Renal cortical epithelial cell (primary cell): ENCODE results near the gene ASCC1. TPM values are rescaled to one million over a fixed set of nuclear protein-coding genes. Genes with fewer than 3 reads are reported as not detected.
"Not testable (repeated sequence)": the region's sequence is repeated elsewhere in the genome, so short reads cannot be mapped to it uniquely, and the experiment has no call there.

Experiments used
- DNase-seq: peaks from one replicate; pipeline ENCODE4 v3.0.0-alpha.2; 2011; ENCODE audit warnings: low read depth
- total RNA-seq: library from RNA; depleted of rRNA; stranded (reverse); fragments of >200 nt; gene quantifications from 2 replicates; pipeline ENCODE4 v1.2.3, GENCODE V29; 2014

The ASCC1 gene
- total RNA-seq, 1 donor from 2014 or later, result 61.6 TPM

DNA sequence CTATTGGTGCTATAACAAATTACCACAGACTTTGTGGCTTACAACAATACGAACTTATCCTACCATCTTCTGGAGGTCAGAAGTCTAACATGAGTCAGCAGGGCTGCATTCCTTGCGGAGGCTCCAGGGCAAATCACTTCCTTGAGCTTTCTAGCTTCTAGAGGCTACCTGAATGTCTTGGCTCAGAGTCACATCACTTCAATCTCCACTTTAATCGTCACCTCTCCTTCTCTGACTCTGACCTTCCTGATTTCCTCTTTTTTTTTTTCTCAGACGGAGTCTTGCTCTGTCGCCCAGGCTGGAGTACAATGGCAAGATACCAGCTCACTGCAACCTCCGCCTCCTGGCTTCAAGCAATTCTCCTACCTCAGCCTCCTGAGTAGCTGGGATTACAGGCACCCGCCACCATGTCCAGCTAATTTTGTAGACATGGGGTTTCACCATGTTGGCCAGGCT is 44.9 kb downstream of the ASCC1 start:
- peak; percentile 98 for DNase-seq

DNA sequence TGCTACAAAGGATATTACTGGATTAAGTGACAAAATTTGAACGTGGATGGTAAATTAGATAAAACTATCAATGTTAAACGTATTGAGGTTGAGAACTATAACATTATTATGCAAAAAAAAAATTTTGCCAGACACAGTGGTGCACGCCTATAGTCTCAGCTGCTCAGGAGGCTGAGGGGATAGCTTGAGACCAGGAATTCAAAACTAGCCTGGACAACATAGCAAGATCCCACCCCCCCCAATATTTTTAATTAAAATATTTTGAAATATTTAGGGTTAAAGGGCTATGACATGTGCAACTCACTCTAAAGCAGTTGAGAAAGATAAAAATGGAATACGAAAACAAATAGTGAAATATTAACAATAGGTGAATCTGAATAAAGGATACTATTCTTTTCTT is 45.3 kb downstream of the ASCC1 start:
- no peak for DNase-seq

DNA sequence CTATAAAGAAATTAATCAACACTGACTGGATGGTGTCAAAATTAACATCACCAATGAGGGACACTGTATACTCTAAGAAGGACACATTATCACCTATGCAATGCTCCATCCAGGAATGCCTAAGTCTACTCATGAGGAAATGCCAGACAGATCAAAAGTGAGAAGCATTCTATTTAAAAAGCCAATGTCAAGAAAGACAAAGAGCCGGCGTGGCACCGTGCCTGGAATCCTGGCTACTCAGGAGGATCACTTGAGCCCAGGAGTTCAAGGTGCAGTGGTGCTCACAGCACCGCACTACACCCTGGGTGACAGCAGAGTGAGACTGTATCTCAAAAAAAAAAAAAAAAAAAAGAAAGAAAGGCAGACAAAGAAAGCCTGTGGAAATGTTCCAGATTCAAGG is 45.8 kb downstream of the ASCC1 start:
- DNase-seq, result peak; percentile 77

DNA sequence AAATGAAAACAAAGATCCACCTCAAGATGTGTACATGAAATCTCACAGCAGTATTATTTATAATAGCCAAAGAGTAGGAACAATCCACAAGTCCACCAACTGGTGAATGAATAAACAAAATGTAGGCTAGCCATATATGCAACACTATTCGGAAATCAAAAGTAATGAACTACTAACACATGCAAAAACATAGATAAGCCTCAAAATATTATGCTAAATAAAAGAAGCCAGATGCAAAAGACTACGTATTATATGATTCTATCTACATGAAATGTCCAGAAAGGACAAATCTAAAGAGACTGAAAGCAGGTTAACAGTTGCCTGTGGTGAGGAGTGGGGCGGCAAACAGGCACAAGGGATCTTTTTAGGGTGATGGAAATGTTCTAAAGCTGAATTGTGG is 49.0 kb downstream of the ASCC1 start:
- DNase-seq, result no peak

DNA sequence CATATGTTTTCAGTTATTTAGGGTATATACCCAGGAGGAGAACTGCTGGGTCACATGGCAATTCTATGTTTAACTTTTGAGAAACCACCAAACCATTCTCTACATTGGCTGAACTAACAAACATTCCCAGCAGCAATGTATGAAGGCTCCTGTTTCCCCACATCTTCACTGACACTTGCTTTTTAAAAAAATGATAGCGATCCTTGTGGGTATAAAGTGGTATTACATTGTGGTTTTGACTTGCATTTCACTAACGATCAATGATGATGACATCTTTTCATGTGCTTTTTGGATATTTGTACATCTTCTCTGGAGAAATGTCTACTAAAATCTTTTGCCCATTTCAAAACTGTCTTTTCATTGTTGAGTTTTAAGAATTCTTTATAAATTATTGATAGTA is 51.5 kb downstream of the ASCC1 start:
- DNase-seq, result no peak

DNA sequence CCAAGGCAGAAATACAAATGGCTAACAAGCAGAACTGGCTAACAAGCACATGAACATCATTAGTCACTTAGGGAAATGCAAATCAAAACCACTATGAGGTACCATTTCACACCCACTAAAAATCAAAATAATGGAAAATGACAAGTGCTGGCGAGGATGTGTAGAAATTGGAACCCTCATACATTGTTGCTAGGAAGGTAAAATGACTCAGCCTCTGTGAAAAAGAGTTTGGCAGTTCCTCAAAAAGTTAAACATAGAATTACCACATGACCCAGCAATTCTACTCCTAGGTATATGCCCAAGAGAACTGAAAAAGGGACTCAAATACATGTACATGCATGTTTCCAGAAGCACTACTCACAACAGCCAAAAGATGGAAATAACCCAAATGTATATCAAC is 53.1 kb downstream of the ASCC1 start:
- DNase-seq, result peak; percentile 73

DNA sequence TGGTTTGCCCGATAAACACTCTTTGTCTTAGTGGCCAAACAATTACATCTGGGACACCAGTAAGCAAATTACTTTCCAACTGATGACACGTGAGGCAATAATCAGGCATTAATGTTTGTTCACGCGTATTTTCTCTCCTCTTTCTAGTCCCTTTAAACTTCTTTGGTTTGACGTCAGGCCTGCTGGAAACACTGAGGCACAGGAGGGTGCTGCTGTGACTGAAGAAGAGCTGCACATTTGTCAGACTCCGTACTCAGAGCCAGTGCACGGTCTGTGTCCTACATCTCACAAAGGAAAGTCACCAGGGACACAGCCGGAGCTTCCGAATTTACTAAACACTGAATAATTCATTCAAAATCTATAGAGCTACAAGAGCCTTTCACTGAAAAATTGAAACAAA is 57.9 kb downstream of the ASCC1 start:
- DNase-seq, result no peak

DNA sequence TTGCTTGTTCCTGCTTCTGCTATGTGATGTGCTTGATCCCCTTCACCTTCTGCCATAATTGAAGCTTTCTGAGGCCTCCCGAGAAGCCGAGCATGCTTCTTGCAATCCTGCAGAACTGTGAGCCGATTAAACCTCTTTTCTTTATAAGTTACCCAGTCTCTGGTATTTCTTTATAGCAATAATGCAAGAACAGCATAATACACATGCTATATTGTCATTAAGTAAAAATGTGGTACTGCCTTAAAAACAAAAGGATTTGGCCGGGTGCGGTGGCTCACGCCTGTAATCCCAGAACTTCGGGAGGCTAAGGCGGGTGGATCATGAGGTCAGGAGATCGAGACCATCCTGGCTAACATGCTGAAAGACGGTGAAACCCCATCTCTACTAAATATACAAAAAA is 59.9 kb downstream of the ASCC1 start:
- DNase-seq, result no peak

DNA sequence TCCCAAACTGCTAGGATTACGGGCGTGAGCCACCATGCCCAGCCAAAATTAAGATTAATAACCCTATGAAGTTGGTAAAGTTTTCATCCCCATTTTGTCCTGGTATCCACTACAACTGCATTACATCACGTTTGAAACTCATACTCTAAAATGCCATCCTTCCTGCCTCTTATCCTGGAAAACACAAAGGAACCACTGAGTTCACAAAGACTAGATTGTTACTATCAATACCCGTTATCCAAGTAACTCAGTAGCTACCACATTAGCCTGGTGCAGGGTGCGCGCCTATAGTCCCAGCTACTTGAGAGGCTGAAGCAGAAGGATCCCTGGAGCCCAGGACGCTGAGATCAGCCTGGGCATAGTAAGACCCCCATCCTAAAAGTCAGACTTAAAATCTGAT is 63.8 kb downstream of the ASCC1 start:
- no peak for DNase-seq

DNA sequence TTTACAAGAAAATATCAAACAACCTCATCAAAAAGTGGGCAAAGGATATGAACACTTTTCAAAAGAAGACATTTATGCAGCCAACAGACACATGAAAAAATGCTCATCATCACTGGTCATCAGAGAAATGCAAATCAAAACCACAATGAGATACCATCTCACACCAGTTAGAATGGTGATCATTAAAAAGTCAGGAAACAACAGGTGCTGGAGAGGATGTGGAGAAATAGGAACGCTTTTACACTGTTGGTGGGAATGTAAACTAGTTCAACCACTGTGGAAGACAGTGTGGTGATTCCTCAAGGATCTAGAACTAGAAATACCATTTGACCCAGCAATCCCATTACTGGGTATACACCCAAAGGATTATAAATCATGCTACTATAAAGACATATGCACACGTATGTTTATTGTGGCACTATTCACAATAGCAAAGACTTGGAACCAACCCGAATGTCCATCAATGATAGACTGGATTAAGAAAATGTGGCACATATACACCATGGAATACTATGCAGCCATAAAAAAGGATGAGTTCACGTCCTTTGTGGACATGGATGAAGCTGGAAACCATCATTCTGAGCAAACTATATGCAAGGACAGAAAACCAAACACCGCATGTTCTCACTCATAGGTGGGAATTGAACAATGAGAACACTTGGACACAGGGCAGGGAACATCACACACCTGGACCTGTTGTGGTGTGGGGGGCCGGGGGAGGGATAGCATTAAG is 65.2 kb downstream of the ASCC1 start:
- DNase-seq, result not testable (repeated sequence)

DNA sequence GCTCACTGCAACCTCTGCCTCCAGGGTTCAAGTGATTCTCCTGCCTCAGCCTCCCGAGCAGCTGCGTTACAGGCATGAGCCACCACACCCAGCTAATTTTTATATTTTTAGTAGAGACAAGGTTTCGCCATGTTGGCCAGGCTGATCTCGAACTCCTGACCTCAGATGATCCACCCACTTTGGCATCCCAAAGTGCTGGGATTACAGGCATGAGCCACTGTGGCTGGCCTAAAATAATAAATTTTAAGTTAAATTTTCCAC is 68.8 kb downstream of the ASCC1 start:
- not testable (repeated sequence) for DNase-seq

DNA sequence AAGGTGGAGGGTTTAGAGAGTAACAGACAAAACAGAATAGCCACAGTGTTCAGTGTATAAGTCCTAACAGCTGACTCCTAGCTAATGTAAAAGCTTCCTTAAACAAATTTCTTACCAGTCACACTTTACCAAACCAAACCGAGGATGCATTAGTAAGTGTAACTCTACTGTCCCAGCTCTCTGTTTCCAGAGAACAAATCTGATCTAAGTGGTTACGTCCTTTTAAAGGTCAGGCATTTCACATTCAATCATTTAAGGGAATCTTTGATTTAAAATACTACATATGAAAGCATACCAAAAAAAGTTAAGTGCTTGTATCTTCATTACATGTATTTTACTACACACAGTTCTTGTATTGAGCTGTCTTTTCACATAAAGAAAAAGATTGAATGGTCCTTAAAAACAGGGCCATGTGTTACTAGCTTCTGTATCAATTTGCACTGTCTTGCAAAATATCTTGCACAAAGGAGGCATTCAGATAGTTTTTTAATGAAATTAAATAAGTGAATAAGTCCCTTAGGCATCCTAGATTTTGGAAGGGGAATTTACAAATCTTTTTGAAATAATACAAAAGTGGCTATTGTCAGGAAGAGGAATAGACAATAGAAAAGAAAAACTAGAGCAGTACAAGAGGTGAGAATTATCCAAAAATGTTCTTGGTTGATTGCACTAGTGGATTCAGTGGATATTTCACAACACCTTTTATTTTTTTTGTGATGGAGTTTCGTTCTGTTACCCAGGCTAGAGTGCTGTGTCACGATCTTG is 69.3 kb downstream of the ASCC1 start:
- DNase-seq, result no peak

DNA sequence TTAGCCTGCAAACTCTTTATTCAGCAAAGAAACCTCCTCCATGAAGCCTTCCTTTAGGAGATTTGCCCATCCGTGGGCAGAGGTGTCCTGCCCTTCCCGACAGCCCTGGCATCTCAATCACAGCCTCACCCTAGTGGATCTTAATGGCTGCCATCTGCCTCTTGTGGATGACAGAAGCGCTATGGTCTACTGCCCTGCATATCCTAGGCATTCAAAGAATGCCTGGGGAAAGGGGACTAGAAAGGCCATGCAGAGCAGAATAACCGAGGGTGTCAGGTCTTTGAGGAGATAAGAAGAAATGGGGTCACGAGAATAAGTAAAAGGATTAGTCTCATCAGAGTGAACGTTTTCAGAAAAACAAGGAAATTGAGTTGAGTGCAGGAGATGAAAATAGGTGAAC is 70.0 kb downstream of the ASCC1 start:
- DNase-seq, result peak; percentile 66

DNA sequence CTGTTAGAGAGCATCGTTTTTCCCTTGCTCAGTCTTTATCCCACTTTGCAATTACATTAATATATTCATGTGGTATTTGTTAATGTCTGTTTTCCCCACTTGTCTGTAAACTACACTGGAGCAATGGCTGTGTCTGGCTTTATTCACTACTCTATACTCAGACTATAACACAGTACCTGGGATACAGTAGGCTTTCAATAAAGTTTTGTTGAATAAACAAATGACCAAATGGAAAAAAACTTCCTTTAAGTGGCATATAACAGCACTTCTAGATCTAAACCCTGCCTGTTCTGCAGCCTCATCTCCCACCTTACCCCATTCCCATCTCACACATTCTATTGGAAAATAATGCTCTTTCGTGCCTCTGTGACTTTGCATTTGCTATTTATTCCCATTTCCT is 70.4 kb downstream of the ASCC1 start:
- no peak for DNase-seq

DNA sequence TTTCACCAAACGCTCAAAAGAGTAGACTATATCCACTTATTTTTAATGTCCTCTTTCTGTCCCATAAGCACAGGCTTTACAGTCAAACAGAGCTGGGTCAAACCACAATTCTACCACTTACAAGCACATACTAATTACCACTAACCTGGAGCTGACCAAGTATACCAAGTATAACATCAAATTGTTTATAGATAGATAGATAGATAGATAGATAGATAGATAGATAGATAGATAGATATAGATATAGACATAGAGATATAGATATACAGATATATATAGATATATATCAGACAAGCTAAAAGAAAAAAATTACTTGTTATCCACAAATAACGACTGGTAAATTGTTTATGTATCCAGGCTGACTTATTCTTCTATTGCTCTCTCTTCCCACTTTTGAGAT is 75.2 kb downstream of the ASCC1 start:
- DNase-seq, result no peak

DNA sequence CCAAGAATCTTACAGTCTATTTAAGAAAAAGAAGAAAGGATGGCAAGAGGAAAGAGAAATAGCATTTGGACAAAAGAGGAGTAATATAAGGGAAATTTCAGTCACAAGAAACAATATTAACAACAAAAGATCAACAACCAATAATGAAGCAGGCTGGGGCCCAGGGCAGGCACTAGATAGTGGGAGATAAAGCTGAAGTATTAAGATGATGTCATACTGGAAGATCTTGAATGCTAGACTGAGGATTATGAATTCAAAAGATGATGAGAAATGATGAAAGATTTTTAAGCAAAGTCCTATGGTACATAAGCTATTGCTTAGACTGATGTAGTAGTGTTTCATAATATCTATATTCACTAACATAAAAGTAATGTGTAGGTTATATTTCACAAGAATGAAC is 75.9 kb downstream of the ASCC1 start:
- DNase-seq, result no peak

DNA sequence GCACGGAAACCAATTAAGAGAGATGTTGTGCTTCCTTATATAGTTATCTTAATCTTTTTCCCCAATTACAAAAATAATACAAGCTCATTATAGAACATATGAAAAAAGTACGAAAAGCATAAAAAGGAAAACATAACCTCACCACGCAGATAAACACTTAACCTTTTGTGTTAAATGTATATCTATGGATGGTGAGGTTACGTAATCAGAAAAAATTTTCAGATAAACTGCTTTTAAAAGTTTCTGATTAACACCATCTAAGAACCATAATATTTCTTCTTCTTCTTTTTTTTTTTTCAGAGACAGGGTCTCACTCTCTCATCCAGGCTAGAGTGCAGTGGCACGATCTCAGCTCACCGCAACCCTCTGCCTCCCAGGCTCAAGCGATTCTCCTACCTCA is 78.5 kb downstream of the ASCC1 start:
- no peak for DNase-seq

DNA sequence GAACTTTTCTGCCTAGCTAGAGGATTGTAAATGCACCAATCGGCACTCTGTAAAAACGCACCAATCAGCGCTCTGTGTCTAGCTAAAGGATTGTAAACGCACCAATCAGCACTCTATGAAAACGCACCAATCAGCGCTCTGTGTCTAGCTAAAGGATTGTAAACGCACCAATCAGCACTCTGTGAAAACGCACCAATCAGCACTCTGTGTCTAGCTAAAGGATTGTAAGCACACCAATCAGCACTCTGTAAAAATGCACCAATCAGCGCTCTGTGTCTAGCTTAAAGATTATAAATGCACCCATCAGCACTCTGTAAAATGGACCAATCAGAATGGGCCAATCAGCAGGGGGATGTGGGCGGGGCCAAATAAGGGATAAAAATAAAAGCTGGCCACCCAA is 79.9 kb downstream of the ASCC1 start:
- DNase-seq, result not testable (repeated sequence)

DNA sequence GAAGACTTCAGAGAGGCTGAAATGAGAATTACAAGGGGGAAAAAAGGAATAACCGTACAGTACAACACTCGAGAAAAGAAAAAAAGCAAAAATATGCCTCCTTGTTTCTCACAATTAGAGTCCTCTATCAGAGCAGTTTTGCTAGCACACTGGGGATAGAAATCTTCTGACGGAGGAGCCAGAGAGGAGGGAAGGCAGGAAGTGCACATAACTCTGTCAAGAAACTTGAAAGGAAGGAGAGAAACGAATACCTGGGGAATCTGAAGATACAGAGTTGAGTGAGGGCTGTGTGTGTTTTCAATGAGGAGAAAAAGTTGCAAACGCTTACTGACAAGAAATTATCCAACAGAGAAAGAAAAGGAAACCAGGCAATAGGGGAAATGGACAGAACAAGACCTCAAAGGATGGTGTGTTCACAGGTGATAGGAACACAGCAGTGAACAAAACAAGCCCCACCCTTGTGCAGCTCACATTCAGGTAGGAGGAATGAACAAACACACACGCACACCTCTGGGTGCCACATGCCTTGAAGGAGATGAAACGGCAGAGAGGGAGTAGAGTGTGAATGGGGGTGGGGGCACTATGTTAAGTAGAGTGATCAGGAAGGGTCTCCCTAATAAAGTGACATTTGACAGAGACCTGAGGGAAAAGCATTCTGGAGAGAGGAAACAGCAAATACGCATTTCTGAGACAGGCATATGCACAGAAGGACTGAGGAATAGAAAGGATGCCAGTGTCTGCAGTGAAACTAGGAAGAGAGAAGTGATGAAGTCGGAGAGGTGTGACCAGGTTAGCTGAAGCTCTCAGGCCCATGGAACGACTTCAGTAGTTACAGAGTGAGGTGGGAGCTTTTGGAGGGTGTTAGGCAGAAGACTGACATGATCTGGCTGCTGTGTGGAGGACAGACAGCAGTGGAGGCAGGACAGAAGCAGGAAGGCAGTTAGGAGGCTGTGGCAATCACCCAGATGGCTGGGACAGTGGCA is 81.0 kb downstream of the ASCC1 start:
- no peak for DNase-seq

DNA sequence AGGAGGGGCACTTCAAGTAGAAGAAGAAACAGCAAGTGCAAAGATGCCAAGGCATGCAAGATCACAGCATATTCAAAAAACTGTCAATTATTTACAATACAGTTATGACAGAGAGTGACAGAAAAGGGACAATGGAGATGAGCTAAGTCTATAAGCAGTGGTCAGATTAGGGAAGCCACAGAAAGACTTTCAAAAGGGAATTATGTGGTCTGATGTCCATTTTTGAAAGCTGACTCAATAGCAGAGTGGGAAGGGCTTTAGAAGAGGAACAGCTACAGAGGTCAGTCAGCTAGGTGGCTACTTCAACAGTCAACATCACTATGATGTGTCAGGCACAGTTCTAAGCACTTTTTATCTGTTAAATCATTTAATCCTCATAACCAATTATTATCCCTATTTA is 82.6 kb downstream of the ASCC1 start:
- peak; percentile 79 for DNase-seq

DNA sequence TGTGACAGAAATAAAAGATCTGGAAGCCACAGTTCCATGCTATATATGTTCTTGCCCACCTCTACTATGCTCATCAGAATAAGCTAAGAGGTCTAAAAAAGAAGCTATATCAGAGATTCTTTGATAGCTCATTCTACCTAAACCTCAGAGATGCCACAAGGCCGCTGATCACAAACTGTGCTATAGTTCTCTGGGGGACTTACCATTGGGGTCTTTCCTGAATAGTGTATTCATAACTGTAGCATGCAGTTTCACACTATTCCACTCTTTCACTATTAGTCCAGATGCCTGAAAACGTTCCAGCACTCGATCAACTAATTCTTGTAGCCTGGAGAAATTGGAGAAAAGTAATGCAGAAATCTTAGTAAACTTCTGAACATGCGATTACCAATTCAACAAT is 83.2 kb downstream of the ASCC1 start:
- DNase-seq, result no peak

DNA sequence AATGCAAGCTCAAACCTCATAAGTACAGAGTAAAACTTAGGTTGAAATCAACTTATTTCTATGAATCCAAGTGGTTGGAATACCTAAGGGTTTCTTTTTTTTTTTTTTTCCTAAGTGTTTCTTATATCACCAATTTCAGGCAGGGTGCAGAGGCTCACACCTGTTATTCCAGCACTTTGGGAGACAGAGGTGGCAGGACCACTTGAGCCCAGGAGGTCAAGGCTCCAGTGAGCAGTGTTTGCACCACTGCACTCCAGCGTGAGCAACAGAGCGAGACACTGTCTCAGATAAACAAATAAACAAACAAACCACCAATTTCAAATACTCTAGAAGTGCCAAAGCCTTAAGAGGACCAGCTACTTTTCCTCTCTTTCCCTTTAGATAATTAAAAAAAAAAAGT is 88.5 kb downstream of the ASCC1 start:
- DNase-seq, result no peak

DNA sequence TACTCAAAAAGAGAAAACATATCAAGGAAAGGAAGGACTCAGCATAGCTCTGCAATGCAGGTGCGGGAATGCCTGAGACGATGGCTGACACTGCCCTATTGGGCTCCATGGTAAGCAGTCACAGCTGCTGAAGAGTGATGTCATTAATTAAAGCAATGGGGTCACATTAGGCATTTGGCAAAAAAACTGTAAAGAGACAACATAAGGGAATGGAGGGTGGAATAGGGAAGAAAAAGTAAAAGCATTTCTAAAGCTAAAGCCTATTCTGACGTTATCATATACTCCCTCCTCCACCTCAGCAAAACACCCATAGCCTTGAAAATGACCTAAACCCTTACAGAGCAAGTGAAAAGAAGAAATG is 89.2 kb downstream of the ASCC1 start:
- DNase-seq, result no peak
